Tibial nerve (tissue), 3 donors: Measurements from ENCODE around the gene RIOK3.

Experiments used
- POLR2A ChIP-seq, 2 donors: fragments of 450-650 bp; IDR thresholded peaks; one replicate each; pipeline ENCODE4 v1.6.1; 2017; ENCODE audit warnings: antibody characterized with exemption in 2 of 2, mild to moderate bottlenecking in 2 of 2, moderate library complexity in 2 of 2
- TF ChIP-seq, protein P1 (sequence below), 5 experiments: fragments of 200-600 bp in 3 of 5; fragments of 450-650 bp in 2 of 5; sonication (generic) in 3 of 5; IDR thresholded peaks; one replicate each; pipeline ENCODE4 v1.5.1; 2016 to 2019; ENCODE audit warnings: antibody characterized with exemption in 5 of 5, mild to moderate bottlenecking in 3 of 5, moderate library complexity in 2 of 5

DNA sequence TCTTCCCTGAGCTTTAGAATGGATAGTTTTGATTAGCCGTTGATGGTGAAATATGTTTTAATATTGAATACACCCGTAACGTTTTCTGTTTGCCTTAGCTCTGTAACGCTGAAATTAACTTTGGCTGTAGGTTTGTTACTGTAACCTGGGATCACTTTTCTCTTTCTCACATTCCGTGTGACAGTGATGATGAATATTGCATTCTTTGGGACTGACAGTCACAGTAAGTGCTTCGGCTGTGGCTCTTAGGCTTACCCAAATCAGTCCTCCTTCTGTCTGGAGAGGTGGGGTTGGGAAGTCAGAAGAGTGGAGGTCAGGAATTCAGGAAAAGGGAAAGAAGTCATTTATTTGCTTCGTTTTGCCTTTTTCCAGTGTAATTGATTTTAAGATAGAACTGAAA is 68.2 kb downstream of the RIOK3 start:
- TF ChIP-seq POLR2A (IDR thresholded peaks at IDR 0.05) = no peak
- TF ChIP-seq, protein P1, sequence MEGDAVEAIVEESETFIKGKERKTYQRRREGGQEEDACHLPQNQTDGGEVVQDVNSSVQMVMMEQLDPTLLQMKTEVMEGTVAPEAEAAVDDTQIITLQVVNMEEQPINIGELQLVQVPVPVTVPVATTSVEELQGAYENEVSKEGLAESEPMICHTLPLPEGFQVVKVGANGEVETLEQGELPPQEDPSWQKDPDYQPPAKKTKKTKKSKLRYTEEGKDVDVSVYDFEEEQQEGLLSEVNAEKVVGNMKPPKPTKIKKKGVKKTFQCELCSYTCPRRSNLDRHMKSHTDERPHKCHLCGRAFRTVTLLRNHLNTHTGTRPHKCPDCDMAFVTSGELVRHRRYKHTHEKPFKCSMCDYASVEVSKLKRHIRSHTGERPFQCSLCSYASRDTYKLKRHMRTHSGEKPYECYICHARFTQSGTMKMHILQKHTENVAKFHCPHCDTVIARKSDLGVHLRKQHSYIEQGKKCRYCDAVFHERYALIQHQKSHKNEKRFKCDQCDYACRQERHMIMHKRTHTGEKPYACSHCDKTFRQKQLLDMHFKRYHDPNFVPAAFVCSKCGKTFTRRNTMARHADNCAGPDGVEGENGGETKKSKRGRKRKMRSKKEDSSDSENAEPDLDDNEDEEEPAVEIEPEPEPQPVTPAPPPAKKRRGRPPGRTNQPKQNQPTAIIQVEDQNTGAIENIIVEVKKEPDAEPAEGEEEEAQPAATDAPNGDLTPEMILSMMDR (IDR thresholded peaks at IDR 0.05) = no peak
